Lower leg skin (tissue), 3 donors: ENCODE results near the gene TRAF2.

ENCODE experiments used
- POLR2A ChIP-seq, 2 donors: fragments of 450-650 bp; IDR thresholded peaks; one replicate each; pipeline ENCODE4 v1.6.1; 2016 to 2017; ENCODE audit warnings: antibody characterized with exemption in 2 of 2, mild to moderate bottlenecking in 1 of 2, moderate library complexity in 1 of 2
- TF ChIP-seq, protein P1 (sequence below), 3 donors: fragments of 450-650 bp; IDR thresholded peaks; one replicate each; pipeline ENCODE4 v1.5.1; 2016; ENCODE audit warnings: antibody characterized with exemption in 3 of 3, mild to moderate bottlenecking in 3 of 3, moderate library complexity in 2 of 3

DNA sequence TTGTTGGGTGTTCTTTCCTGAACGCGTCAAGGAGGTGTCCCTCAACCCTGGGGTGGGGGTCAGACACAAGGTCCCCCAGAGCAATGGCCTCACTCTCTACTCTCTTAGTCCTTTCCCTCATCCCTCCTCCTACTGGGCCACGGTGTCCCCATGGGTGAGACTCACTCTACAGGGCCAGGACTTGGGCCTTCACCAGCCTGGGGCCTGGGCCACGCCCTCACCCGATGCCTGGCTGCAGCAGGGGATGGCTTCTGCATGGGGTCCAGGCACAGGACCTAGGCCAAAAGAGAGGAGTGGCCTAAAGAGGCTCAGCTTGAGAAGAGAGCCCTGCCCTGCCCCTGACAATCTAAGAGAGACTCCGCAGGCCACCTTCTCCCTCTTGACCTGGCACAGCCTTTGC, 71.6 kb downstream of the TRAF2 start:
- TF ChIP-seq POLR2A (IDR thresholded peaks at IDR 0.05), result no peak
- TF ChIP-seq, protein P1, sequence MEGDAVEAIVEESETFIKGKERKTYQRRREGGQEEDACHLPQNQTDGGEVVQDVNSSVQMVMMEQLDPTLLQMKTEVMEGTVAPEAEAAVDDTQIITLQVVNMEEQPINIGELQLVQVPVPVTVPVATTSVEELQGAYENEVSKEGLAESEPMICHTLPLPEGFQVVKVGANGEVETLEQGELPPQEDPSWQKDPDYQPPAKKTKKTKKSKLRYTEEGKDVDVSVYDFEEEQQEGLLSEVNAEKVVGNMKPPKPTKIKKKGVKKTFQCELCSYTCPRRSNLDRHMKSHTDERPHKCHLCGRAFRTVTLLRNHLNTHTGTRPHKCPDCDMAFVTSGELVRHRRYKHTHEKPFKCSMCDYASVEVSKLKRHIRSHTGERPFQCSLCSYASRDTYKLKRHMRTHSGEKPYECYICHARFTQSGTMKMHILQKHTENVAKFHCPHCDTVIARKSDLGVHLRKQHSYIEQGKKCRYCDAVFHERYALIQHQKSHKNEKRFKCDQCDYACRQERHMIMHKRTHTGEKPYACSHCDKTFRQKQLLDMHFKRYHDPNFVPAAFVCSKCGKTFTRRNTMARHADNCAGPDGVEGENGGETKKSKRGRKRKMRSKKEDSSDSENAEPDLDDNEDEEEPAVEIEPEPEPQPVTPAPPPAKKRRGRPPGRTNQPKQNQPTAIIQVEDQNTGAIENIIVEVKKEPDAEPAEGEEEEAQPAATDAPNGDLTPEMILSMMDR (IDR thresholded peaks at IDR 0.05), result no peak
